OCI-LY1 (cell line): ENCODE measurements around the gene PRPF38A.

Source experiments
- EZH2 ChIP-seq: fragments of 200-600 bp; sonication (generic), shearing (Covaris generic); IDR thresholded peaks from 2 replicates; pipeline ENCODE4 v1.8.0; 2017; ENCODE audit warnings: borderline replicate concordance, mixed run types, mild to moderate bottlenecking, antibody characterized with exemption, low read length, moderate library complexity, mixed read lengths
- TF ChIP-seq, protein P1 (sequence below): fragments of 200-600 bp; sonication (generic), shearing (Covaris generic); IDR thresholded peaks from 2 replicates; pipeline ENCODE4 v1.5.1; 2017; ENCODE audit warnings: mild to moderate bottlenecking, antibody characterized with exemption, low read length, moderate library complexity, mixed read lengths

DNA sequence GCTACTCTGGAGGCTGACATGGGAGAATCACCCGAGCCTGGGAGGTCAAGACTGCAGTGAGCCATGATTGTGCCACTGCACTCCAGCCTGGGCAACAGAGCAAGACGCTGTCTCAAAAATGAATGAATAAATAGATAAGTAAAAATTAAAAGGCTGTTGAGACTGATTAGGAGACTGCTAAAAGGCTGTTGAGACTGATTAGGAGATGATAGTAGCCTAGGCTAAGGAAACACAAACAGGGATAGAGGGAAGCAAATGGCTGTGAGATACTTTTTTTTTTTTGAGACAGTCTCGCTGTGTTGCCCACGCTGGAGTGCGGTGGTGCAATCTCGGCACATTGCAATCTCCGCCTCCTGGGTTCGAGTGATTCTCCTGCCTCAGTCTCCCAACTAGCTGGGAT, 28.4 kb downstream of the PRPF38A start:
- TF ChIP-seq, protein P1, sequence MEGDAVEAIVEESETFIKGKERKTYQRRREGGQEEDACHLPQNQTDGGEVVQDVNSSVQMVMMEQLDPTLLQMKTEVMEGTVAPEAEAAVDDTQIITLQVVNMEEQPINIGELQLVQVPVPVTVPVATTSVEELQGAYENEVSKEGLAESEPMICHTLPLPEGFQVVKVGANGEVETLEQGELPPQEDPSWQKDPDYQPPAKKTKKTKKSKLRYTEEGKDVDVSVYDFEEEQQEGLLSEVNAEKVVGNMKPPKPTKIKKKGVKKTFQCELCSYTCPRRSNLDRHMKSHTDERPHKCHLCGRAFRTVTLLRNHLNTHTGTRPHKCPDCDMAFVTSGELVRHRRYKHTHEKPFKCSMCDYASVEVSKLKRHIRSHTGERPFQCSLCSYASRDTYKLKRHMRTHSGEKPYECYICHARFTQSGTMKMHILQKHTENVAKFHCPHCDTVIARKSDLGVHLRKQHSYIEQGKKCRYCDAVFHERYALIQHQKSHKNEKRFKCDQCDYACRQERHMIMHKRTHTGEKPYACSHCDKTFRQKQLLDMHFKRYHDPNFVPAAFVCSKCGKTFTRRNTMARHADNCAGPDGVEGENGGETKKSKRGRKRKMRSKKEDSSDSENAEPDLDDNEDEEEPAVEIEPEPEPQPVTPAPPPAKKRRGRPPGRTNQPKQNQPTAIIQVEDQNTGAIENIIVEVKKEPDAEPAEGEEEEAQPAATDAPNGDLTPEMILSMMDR: no peak
- TF ChIP-seq EZH2: no peak
